GM12878 (cell line): ENCODE measurements around the gene PACS1. TPM values are rescaled to one million over a fixed set of nuclear protein-coding genes. Genes with fewer than 3 reads are reported as not detected.

Source experiments
- ATAC-seq: fragments of 200-7000 bp; cut with Tn5 transposase; 3 replicates; pipeline ENCODE4 v1.9.1; 2020; ENCODE audit warnings: mild to moderate bottlenecking, moderate library complexity
- BruUV-seq: library from RNA; stranded (reverse); fragments of 400-500 nt; replicated peaks from 2 replicates; lab custom pipeline; 2021; lab: Mats Ljungman, UMichigan
- CTCF ChIA-PET: fragments of 300-600 bp; sonication (Branson Sonifier 250); formaldehyde crosslinking; extraction: SDS; loops from one replicate; lab custom pipeline; 2021; ENCODE audit warnings: inconsistent platforms; lab: Yijun Ruan, JAX
- POLR2A ChIA-PET: fragments of 350-600 bp; formaldehyde crosslinking; extraction: SDS; loops from one replicate; lab custom pipeline; 2021; ENCODE audit warnings: inconsistent platforms; lab: Charles Lee
- RAD21 ChIA-PET: fragments of 300-600 bp; sonication (Branson Sonifier 250); formaldehyde crosslinking; loops from one replicate; lab custom pipeline; 2023; ENCODE audit warnings: antibody characterized with exemption; ENCODE audit not compliant: unreplicated experiment; lab: Charles Lee
- SMC1A ChIA-PET: fragments of 300-600 bp; sonication (Branson Sonifier 250); formaldehyde crosslinking; loops from one replicate; lab custom pipeline; 2023; ENCODE audit not compliant: unreplicated experiment, uncharacterized antibody; lab: Charles Lee
- DNase-seq: peaks from one replicate; pipeline ENCODE4 v3.0.0-alpha.2; 2011; ENCODE audit warnings: low read depth, low spot score
- FAIRE-seq: peaks from 3 replicates; lab custom pipeline; 2011; peaks lifted over from hg19 to GRCh38; lab: Jason Lieb, UNC
- H2AFZ ChIP-seq: 2 replicates; pipeline ENCODE4 v1.6.0; 2011; ENCODE audit warnings: low read depth, low read length, control low read depth; ENCODE audit not compliant: control insufficient read depth
- H3K27ac ChIP-seq: 2 replicates; pipeline ENCODE4 v1.5.1; 2011; ENCODE audit warnings: control low read depth; ENCODE audit not compliant: control insufficient read depth, insufficient read depth
- H3K27me3 ChIP-seq, 2 experiments: replicated peaks in 1 of 2; 2 replicates each; pipeline versions ENCODE4 v1.6.0 to v1.6.1; 2011; ENCODE audit warnings: low read length in 1 of 2; ENCODE audit not compliant: control insufficient read depth in 2 of 2, insufficient read depth in 2 of 2
- H3K36me3 ChIP-seq, 2 experiments: 2 replicates each; pipeline ENCODE4 v1.5.1; 2011; ENCODE audit warnings: low read length in 1 of 2; ENCODE audit not compliant: control insufficient read depth in 2 of 2, insufficient read depth in 2 of 2
- H3K4me1 ChIP-seq: 2 replicates; pipeline ENCODE4 v1.6.1; 2011; ENCODE audit warnings: mild to moderate bottlenecking, low read length, moderate library complexity, mixed read lengths; ENCODE audit not compliant: control insufficient read depth, insufficient read depth
- H3K4me2 ChIP-seq: 2 replicates; pipeline ENCODE4 v1.6.0; 2011; ENCODE audit warnings: control low read depth; ENCODE audit not compliant: control insufficient read depth, insufficient read depth
- H3K4me3 ChIP-seq: fragments of 200-600 bp; sonication (generic); 2 replicates; pipeline ENCODE4 v1.5.1; 2016
- H3K79me2 ChIP-seq: 2 replicates; pipeline ENCODE4 v1.6.0; 2011; ENCODE audit warnings: low read length; ENCODE audit not compliant: control insufficient read depth, insufficient read depth
- H3K9ac ChIP-seq: 2 replicates; pipeline ENCODE4 v1.8.0; 2011; ENCODE audit warnings: low read length, control low read depth, mixed read lengths; ENCODE audit not compliant: control insufficient read depth, insufficient read depth
- H3K9me3 ChIP-seq: replicated peaks from 3 replicates; pipeline ENCODE4 v1.5.1; 2011; ENCODE audit warnings: mild to moderate bottlenecking, low read length; ENCODE audit not compliant: control insufficient read depth, insufficient read depth
- H4K20me1 ChIP-seq: 2 replicates; pipeline ENCODE4 v1.6.0; 2011; ENCODE audit not compliant: control insufficient read depth, insufficient read depth
- BMI1 ChIP-seq: fragments of 450-650 bp; IDR thresholded peaks from 2 replicates; pipeline ENCODE4 v1.6.1; 2016; ENCODE audit warnings: mild to moderate bottlenecking, moderate library complexity, borderline replicate concordance
- CBX3 ChIP-seq: fragments of 200-600 bp; sonication (generic); IDR thresholded peaks from 2 replicates; pipeline ENCODE4 v1.6.1; 2016; ENCODE audit warnings: low read depth, borderline replicate concordance
- HDAC2 ChIP-seq: fragments of 200-600 bp; sonication (generic); IDR thresholded peaks from 2 replicates; pipeline ENCODE4 v1.6.1; 2017
- JUNB ChIP-seq: IDR thresholded peaks from 2 replicates; pipeline ENCODE4 v1.6.1; 2016; ENCODE audit warnings: antibody characterized with exemption, mild to moderate bottlenecking
- MEF2A ChIP-seq: IDR thresholded peaks from 2 replicates; pipeline ENCODE4 v1.6.1; 2011; ENCODE audit warnings: low read depth, mild to moderate bottlenecking, low read length, moderate library complexity; ENCODE audit not compliant: insufficient read depth
- MXI1 ChIP-seq: fragments of 150-350 bp; IDR thresholded peaks from 2 replicates; pipeline ENCODE4 v1.6.1; 2011; ENCODE audit warnings: low read depth, mild to moderate bottlenecking, inconsistent platforms, low read length, improper control_type of control experiment
- MYC ChIP-seq: IDR thresholded peaks from 2 replicates; pipeline ENCODE4 v1.6.1; 2011; ENCODE audit warnings: mild to moderate bottlenecking, low read length, moderate library complexity, inconsistent platforms; ENCODE audit not compliant: insufficient read depth, insufficient replicate concordance, insufficient read length, severe bottlenecking
- NR2C1 ChIP-seq: fragments of 450-650 bp; IDR thresholded peaks from 2 replicates; pipeline ENCODE4 v1.6.1; 2017; ENCODE audit warnings: antibody characterized with exemption, mild to moderate bottlenecking, moderate library complexity
- SMAD5 ChIP-seq: IDR thresholded peaks from 2 replicates; pipeline ENCODE4 v1.6.1; 2016; ENCODE audit warnings: antibody characterized with exemption, low read depth
- SP1 ChIP-seq: IDR thresholded peaks from one replicate; pipeline ENCODE4 v1.6.1; 2011; ENCODE audit warnings: low read depth, low read length
- SPI1 ChIP-seq: IDR thresholded peaks from 2 replicates; pipeline ENCODE4 v1.6.1; 2011; ENCODE audit warnings: low read depth, mild to moderate bottlenecking, low read length, moderate library complexity, borderline replicate concordance; ENCODE audit not compliant: insufficient read depth
- TCF3 ChIP-seq: IDR thresholded peaks from 2 replicates; pipeline ENCODE4 v1.6.1; 2012; ENCODE audit warnings: low read depth, mild to moderate bottlenecking, low read length, borderline replicate concordance; ENCODE audit not compliant: insufficient read depth
- YBX1 ChIP-seq: fragments of 450-650 bp; IDR thresholded peaks from 2 replicates; pipeline ENCODE4 v1.6.1; 2016; ENCODE audit warnings: antibody characterized with exemption
- YY1 ChIP-seq: IDR thresholded peaks from 2 replicates; pipeline ENCODE4 v1.6.1; 2011; ENCODE audit warnings: low read depth, mild to moderate bottlenecking, low read length
- ZBED1 ChIP-seq: IDR thresholded peaks from 2 replicates; pipeline ENCODE4 v1.6.1; 2016; ENCODE audit warnings: borderline replicate concordance
- ZNF622 ChIP-seq: fragments of 450-650 bp; IDR thresholded peaks from 2 replicates; pipeline ENCODE4 v1.6.1; 2017; ENCODE audit warnings: mild to moderate bottlenecking, inconsistent platforms
- ZZZ3 ChIP-seq: IDR thresholded peaks from 2 replicates; pipeline ENCODE4 v1.6.1; 2011; ENCODE audit warnings: low read depth; ENCODE audit not compliant: control insufficient read depth, insufficient read length
- WGBS: methylation state at CpG from one replicate; pipeline ENCODE4 v1.1.6; 2016; ENCODE audit warnings: low lambda C conversion rate; ENCODE audit not compliant: insufficient replicate concordance, insufficient coverage; ENCODE audit errors: missing lambda C conversion rate; 5-methylcytosine and 5-hydroxymethylcytosine counted together
- in situ Hi-C: fragments of 300-500 bp; cut with MboI; formaldehyde crosslinking; loops from 9 replicates; pipeline ENCODE4 v1.14.3; 2018; ENCODE audit warnings: mixed read lengths
- intact Hi-C: fragments of 100-400 bp; cut with micrococcal nuclease; formaldehyde crosslinking; loops from one replicate; pipeline ENCODE4 v1.14.2; 2022; ENCODE audit not compliant: unreplicated experiment
- polyA plus RNA-seq, 11 experiments: library from polyadenylated mRNA; depleted of rRNA in 4 of 11; unstranded in 6 of 11; stranded (reverse) in 5 of 11; fragments of >200 nt; fragmentation: Nextera tagmentation in 4 of 11; fragmentation: Illumina TruSeq in 1 of 11; extraction: Ambion mirVana in 4 of 11; extraction: Trizol in 1 of 11; gene quantifications; 1 replicate in 1 of 11; 2 replicates in 10 of 11; pipeline versions ENCODE4 v1.2.1 to v1.2.3, GENCODE V29; 2011 to 2016; ENCODE audit warnings: inconsistent platforms in 2 of 11, missing spikeins in 2 of 11, low read depth in 1 of 11
- total RNA-seq, 4 experiments: library from RNA; depleted of rRNA in 3 of 4; stranded (reverse); fragments of >200 nt in 3 of 4; fragmentation: Illumina TruSeq in 1 of 4; extraction: Trizol in 1 of 4; gene quantifications; 2 replicates each; pipeline versions ENCODE4 v1.2.1 to v1.2.3, GENCODE V29; 2013 to 2021
- TF ChIP-seq, protein P1 (sequence below): fragments of 450-650 bp; IDR thresholded peaks from 2 replicates; pipeline ENCODE4 v1.6.1; 2017; ENCODE audit warnings: mild to moderate bottlenecking, low read depth, inconsistent platforms; ENCODE audit not compliant: poor library complexity, severe bottlenecking

Gene PACS1
- total and polyA plus RNA-seq, 10 of the 15 experiments (the other 5 are each of a cell fraction or from before 2014, with no cell fraction given), result 1.1 to 74.3 (median 17.9) TPM

DNA sequence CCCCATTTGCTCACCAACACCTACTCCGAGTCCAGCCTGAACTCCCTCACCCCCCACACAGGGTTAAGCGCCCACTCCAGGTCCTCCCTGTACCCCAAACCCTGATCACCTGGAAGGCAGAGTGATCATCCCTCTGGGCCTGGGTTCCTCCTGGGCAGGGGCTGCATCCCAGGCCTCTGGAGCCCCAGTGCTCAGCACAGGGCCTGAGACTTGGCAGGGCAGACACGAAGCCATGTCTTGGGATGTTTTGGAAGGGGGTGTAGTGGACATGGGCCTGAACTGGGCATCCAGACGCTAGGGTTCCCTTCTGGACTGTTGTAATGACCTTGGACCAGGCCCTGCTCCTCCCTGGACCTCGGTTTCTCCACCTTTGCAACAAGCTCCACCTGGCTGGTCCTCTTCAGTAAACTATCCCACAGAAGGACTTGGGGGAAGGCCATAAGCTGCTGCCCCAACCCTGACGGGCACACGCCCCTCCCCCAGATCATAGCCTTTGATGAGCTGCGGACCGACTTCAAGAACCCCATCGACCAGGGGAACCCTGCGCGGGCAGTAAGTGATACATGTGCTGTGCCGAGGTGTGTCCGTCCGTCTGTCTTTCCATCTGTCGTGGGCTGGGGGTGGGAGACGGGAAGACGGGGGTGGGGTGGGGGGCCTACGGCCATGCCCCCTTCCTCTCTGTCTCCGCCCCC lies 211.8 kb downstream of the PACS1 start:
- no peaks in the 10 kb centered on the region for H3K9me3 ChIP-seq
- no peaks in the 10 kb centered on the region; a peak in 1 of 4 replicates for H3K36me3 ChIP-seq
- TF ChIP-seq SMAD5, result no peak
- TF ChIP-seq SPI1, result no peak
- TF ChIP-seq HDAC2, result no peak
- TF ChIP-seq, protein P1, sequence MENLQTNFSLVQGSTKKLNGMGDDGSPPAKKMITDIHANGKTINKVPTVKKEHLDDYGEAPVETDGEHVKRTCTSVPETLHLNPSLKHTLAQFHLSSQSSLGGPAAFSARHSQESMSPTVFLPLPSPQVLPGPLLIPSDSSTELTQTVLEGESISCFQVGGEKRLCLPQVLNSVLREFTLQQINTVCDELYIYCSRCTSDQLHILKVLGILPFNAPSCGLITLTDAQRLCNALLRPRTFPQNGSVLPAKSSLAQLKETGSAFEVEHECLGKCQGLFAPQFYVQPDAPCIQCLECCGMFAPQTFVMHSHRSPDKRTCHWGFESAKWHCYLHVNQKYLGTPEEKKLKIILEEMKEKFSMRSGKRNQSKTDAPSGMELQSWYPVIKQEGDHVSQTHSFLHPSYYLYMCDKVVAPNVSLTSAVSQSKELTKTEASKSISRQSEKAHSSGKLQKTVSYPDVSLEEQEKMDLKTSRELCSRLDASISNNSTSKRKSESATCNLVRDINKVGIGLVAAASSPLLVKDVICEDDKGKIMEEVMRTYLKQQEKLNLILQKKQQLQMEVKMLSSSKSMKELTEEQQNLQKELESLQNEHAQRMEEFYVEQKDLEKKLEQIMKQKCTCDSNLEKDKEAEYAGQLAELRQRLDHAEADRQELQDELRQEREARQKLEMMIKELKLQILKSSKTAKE, result no peak
- no peak for TF ChIP-seq YY1
- TF ChIP-seq JUNB, result no peak
- no peak for TF ChIP-seq ZNF622
- TF ChIP-seq MXI1, result no peak
- TF ChIP-seq CBX3, result no peak
- no peak for TF ChIP-seq MYC
- no peak for TF ChIP-seq ZZZ3
- TF ChIP-seq NR2C1, result no peak
- no peak for TF ChIP-seq YBX1
- TF ChIP-seq TCF3, result no peak
- no peak for TF ChIP-seq SP1
- TF ChIP-seq MEF2A, result no peak
- no peak for TF ChIP-seq ZBED1
- no peak for TF ChIP-seq BMI1
- H4K20me1 ChIP-seq, result no peaks in the 10 kb centered on the region; the same call in none of the 2 replicates
- CTCF ChIA-PET, result interaction anchor here (0.7 to 3.3 kb wide), 6 partner anchors 10 to 397 kb away, joined by 3 to 29 read pairs (median 4); no protein-coding TSS in a partner anchor
- H3K27me3 ChIP-seq, result no peaks in the 10 kb centered on the region
- H3K9ac ChIP-seq, result no peak overlapping the region
- peaks cover 12% of the 10 kb centered on the region for H3K4me1 ChIP-seq
- H3K4me2 ChIP-seq, result no peak overlapping the region
- POLR2A ChIA-PET, result interaction anchor here (1.1 to 1.3 kb wide), 2 partner anchors 9 to 14 kb away, joined by 5 to 7 read pairs; partner anchors contain the start of gene RAB1B
- H3K27ac ChIP-seq, result no peak overlapping the region
- no peak for DNase-seq
- no peak for ATAC-seq
- no peak overlapping the region for H2AFZ ChIP-seq
- SMC1A ChIA-PET, result interaction anchor here (1.4 to 3.4 kb wide), 2 partner anchors 14 to 57 kb away, joined by 3 to 10 read pairs; partner anchors contain the start of gene RAB1B
- RAD21 ChIA-PET, result interaction anchor here (1.3 to 2.2 kb wide), 3 partner anchors 9 to 60 kb away, joined by 4 to 11 read pairs (median 9); partner anchors contain the start of gene RAB1B
- no TSS peak for BruUV-seq
- no peaks in the 10 kb centered on the region for H3K79me2 ChIP-seq
- FAIRE-seq, result no peak
- WGBS, result 52% methylated on average over 12 of the region's 20 CpGs
- in situ Hi-C loops, result no loop called here
- intact Hi-C loops, result loop anchor here (1.0 to 2.0 kb wide), 2 partner anchors 13 to 60 kb away; partner anchors contain the start of gene RAB1B
- H3K4me3 ChIP-seq, result no peak overlapping the region
